H9 (cell line): ENCODE measurements around the gene ROBO2. TPM values are rescaled to one million over a fixed set of nuclear protein-coding genes. Genes with fewer than 3 reads are reported as not detected.

Experiments
- DNase-seq: peaks from one replicate; pipeline ENCODE4 v3.0.0-alpha.2; 2017
- H2AFZ ChIP-seq: one replicate; pipeline ENCODE4 v1.6.1; 2013; ENCODE audit warnings: mild to moderate bottlenecking, low read length, control low read depth, moderate library complexity
- H2AK5ac ChIP-seq: 2 replicates; pipeline ENCODE4 v1.6.1; 2013; ENCODE audit warnings: low read length, control low read depth, mixed read lengths; ENCODE audit not compliant: insufficient read length
- H2BK120ac ChIP-seq: one replicate; pipeline ENCODE4 v1.6.1; 2013; ENCODE audit warnings: low read depth, mild to moderate bottlenecking, low read length, control low read depth, inconsistent platforms; ENCODE audit not compliant: poor library complexity, severe bottlenecking
- H2BK12ac ChIP-seq: 2 replicates; pipeline ENCODE4 v1.6.1; 2013; ENCODE audit warnings: low read length, control low read depth, mixed read lengths, low read depth; ENCODE audit not compliant: insufficient read length
- H2BK15ac ChIP-seq: 2 replicates; pipeline ENCODE4 v1.6.1; 2013; ENCODE audit warnings: low read depth, low read length, control low read depth
- H2BK20ac ChIP-seq: one replicate; pipeline ENCODE4 v1.6.1; 2013; ENCODE audit warnings: low read depth, mild to moderate bottlenecking, low read length, control low read depth, inconsistent platforms; ENCODE audit not compliant: poor library complexity, severe bottlenecking
- H2BK5ac ChIP-seq: 2 replicates; pipeline ENCODE4 v1.6.1; 2013; ENCODE audit warnings: low read length, control low read depth, mixed read lengths; ENCODE audit not compliant: insufficient read length
- H3K14ac ChIP-seq: 2 replicates; pipeline ENCODE4 v1.6.1; 2013; ENCODE audit warnings: low read length, control low read depth; ENCODE audit not compliant: insufficient read depth
- H3K18ac ChIP-seq: 2 replicates; pipeline ENCODE4 v1.6.1; 2013; ENCODE audit warnings: low read depth, mild to moderate bottlenecking, mixed read lengths, low read length, control low read depth; ENCODE audit not compliant: insufficient read length
- H3K23ac ChIP-seq: 2 replicates; pipeline ENCODE4 v1.6.1; 2013; ENCODE audit warnings: low read length, control low read depth, mixed read lengths, low read depth; ENCODE audit not compliant: insufficient read length
- H3K23me2 ChIP-seq: 2 replicates; pipeline ENCODE4 v1.6.1; 2013; ENCODE audit warnings: low read depth, mild to moderate bottlenecking, mixed read lengths, low read length, control low read depth; ENCODE audit not compliant: insufficient read length, poor library complexity, severe bottlenecking
- H3K27ac ChIP-seq: 2 replicates; pipeline ENCODE4 v1.5.1; 2013; ENCODE audit warnings: low read length, control low read depth, mixed read lengths, low read depth; ENCODE audit not compliant: insufficient read length
- H3K27me3 ChIP-seq: 2 replicates; pipeline ENCODE4 v1.6.1; 2013; ENCODE audit warnings: low read length, control low read depth, inconsistent platforms; ENCODE audit not compliant: insufficient read depth
- H3K4ac ChIP-seq: 2 replicates; pipeline ENCODE4 v1.6.1; 2013; ENCODE audit warnings: low read depth, mild to moderate bottlenecking, control low read depth, inconsistent platforms, low read length, moderate library complexity
- H3K4me1 ChIP-seq: 2 replicates; pipeline ENCODE4 v1.6.1; 2013; ENCODE audit warnings: low read length, control low read depth, inconsistent platforms; ENCODE audit not compliant: insufficient read depth
- H3K4me2 ChIP-seq: 2 replicates; pipeline ENCODE4 v1.6.1; 2013; ENCODE audit warnings: low read length, control low read depth, mixed read lengths; ENCODE audit not compliant: insufficient read length, insufficient read depth
- H3K56ac ChIP-seq: 2 replicates; pipeline ENCODE4 v1.6.1; 2013; ENCODE audit warnings: low read depth, mild to moderate bottlenecking, mixed read lengths, low read length, control low read depth; ENCODE audit not compliant: insufficient read length
- H3K79me1 ChIP-seq: 2 replicates; pipeline ENCODE4 v1.6.1; 2013; ENCODE audit warnings: low read depth, mild to moderate bottlenecking, moderate library complexity, low read length, control low read depth, inconsistent platforms; ENCODE audit not compliant: insufficient read depth, poor library complexity, severe bottlenecking
- H3K79me2 ChIP-seq: 2 replicates; pipeline ENCODE4 v1.6.1; 2013; ENCODE audit warnings: low read length, control low read depth, inconsistent platforms; ENCODE audit not compliant: insufficient read depth
- H3K9ac ChIP-seq: 2 replicates; pipeline ENCODE4 v1.6.1; 2013; ENCODE audit warnings: low read length, control low read depth, mixed read lengths; ENCODE audit not compliant: insufficient read length; ENCODE audit errors: extremely low read depth
- H3K9me3 ChIP-seq: one replicate; pipeline ENCODE4 v1.6.1; 2013; ENCODE audit warnings: low read depth, low read length, inconsistent platforms; ENCODE audit not compliant: control insufficient read depth
- H3T11ph ChIP-seq: one replicate; pipeline ENCODE4 v1.6.1; 2013; ENCODE audit warnings: mild to moderate bottlenecking, low read length, control low read depth, inconsistent platforms
- H4K20me1 ChIP-seq: one replicate; pipeline ENCODE4 v1.6.1; 2013; ENCODE audit not compliant: control insufficient read depth, insufficient read length, insufficient read depth
- H4K5ac ChIP-seq: 2 replicates; pipeline ENCODE4 v1.6.1; 2013; ENCODE audit warnings: low read depth, mild to moderate bottlenecking, mixed read lengths, low read length, control low read depth; ENCODE audit not compliant: insufficient read length
- H4K8ac ChIP-seq: replicated peaks from 2 replicates; pipeline ENCODE4 v1.6.1; 2013; ENCODE audit warnings: low read length, control low read depth, mixed read lengths, low read depth; ENCODE audit not compliant: insufficient read length
- H4K91ac ChIP-seq: 2 replicates; pipeline ENCODE4 v1.6.1; 2013; ENCODE audit warnings: low read depth, mild to moderate bottlenecking, moderate library complexity, mixed read lengths, low read length, control low read depth; ENCODE audit not compliant: insufficient read length
- H3K27ac Mint-ChIP-seq, 3 experiments: 2 replicates in 2 of 3; 3 replicates in 1 of 3; pipeline ENCODE4 v1.8.0; 2020 to 2021; ENCODE audit warnings: mixed read lengths in 3 of 3, mild to moderate bottlenecking in 1 of 3, moderate library complexity in 1 of 3
- H3K27me3 Mint-ChIP-seq: 2 replicates; pipeline ENCODE4 v1.8.0; 2021; ENCODE audit warnings: low read depth, mild to moderate bottlenecking, moderate library complexity, mixed read lengths
- H3K36me3 Mint-ChIP-seq, 3 experiments: 2 replicates in 2 of 3; 3 replicates in 1 of 3; pipeline ENCODE4 v1.8.0; 2020 to 2021; ENCODE audit warnings: low read depth in 3 of 3, mixed read lengths in 3 of 3; ENCODE audit not compliant: insufficient read depth in 1 of 3
- H3K4me1 Mint-ChIP-seq, 2 experiments: 2 replicates each; pipeline ENCODE4 v1.8.0; 2020; ENCODE audit warnings: mixed read lengths in 2 of 2
- H3K4me3 Mint-ChIP-seq, 2 experiments: 2 replicates in 1 of 2; 3 replicates in 1 of 2; pipeline ENCODE4 v1.8.0; 2020 to 2021; ENCODE audit warnings: mild to moderate bottlenecking in 2 of 2, mixed read lengths in 2 of 2, moderate library complexity in 1 of 2
- H3K9me3 Mint-ChIP-seq, 2 experiments: 2 replicates in 1 of 2; 3 replicates in 1 of 2; pipeline ENCODE4 v1.8.0; 2020; ENCODE audit warnings: mild to moderate bottlenecking in 2 of 2, mixed read lengths in 2 of 2, moderate library complexity in 1 of 2
- CTCF ChIP-seq: fragments of 200-600 bp; sonication (generic); conservative IDR thresholded peaks from 3 replicates; pipeline ENCODE4 v1.8.0; 2021; ENCODE audit warnings: antibody characterized with exemption, mild to moderate bottlenecking
- WGBS: extraction: QIAGEN DNeasy Blood & Tissue Kit; methylation state at CpG from one replicate; pipeline ENCODE4 v1.1.7; 2013; ENCODE audit warnings: missing lambda C conversion rate, low lambda C conversion rate, mixed read lengths; ENCODE audit not compliant: insufficient read length; ENCODE audit errors: extremely low coverage; 5-methylcytosine and 5-hydroxymethylcytosine counted together
- total RNA-seq: library from RNA; stranded (reverse); gene quantifications from 2 replicates; pipeline ENCODE4 v1.2.1, GENCODE V29; 2021

Gene ROBO2
- total RNA-seq, 1 experiment from 2014 or later, result 2.3 TPM

- peaks cover 0 to 2% (median 0%) of the 10 kb centered on the region in 3 experiments; a peak in 4 of 7 replicates for H3K36me3 Mint-ChIP-seq
- no peak overlapping the region for H4K91ac ChIP-seq
- H3K4me2 ChIP-seq, result no peak overlapping the region
These were observed 194.1 kb downstream of the ROBO2 start for GRCh38 chr3:77234004-77234403.

More at GRCh38 chr3:77234004-77234403, 194.1 kb downstream of the ROBO2 start:
- DNase-seq, result no peak
- Histone ChIP-seq H2BK20ac (no peak overlapping the region), H2BK15ac (no peak overlapping the region), H3K4ac (no peak overlapping the region), H3K27ac (no peak overlapping the region), H3K9ac (no peak overlapping the region), H2AFZ (no peak overlapping the region), H4K8ac (no peak overlapping the region), H3K23me2 (no peaks in the 10 kb centered on the region), H3K79me2 (no peaks in the 10 kb centered on the region), H4K20me1 (no peaks in the 10 kb centered on the region), H3K4me1 (no peaks in the 10 kb centered on the region), H3K18ac (no peak overlapping the region), H3K14ac (no peak overlapping the region), H3K23ac (no peak overlapping the region), H4K5ac (no peak overlapping the region), H2BK120ac (no peak overlapping the region), H3T11ph (no peak overlapping the region), H3K79me1 (no peaks in the 10 kb centered on the region), H2BK12ac (no peak overlapping the region), H2BK5ac (no peak overlapping the region), H2AK5ac (no peak overlapping the region), H3K27me3 (no peaks in the 10 kb centered on the region), H3K56ac (no peak overlapping the region), H3K9me3 (no peaks in the 10 kb centered on the region)
- H3K4me1 Mint-ChIP-seq, result peaks cover 0 to 4% of the 10 kb centered on the region in 2 experiments; a peak in 1 of 4 replicates
- H3K4me3 Mint-ChIP-seq, result no peak overlapping the region
- no peaks in the 10 kb centered on the region for H3K27me3 Mint-ChIP-seq
- no CpG with 5 or more reads among the region's 2 CpGs for WGBS
- peaks cover under 1 to 3% of the 10 kb centered on the region in 2 experiments; a peak in 3 of 5 replicates for H3K9me3 Mint-ChIP-seq
- no peak for TF ChIP-seq CTCF
- no peak overlapping the region for H3K27ac Mint-ChIP-seq
